NCI-H2171 (cell line): ENCODE measurements around the gene ASTL.
A peak's percentile ranks its signal among the peaks of the same experiment; 100 is the strongest.
"Not testable (repeated sequence)": the region's sequence is repeated elsewhere in the genome, so short reads cannot be mapped to it uniquely, and the experiment has no call there.

Experiments used
- DNase-seq: peaks from one replicate; lab custom pipeline; 2025; lab: John Stamatoyannopoulos, UW

Gene ASTL

DNA sequence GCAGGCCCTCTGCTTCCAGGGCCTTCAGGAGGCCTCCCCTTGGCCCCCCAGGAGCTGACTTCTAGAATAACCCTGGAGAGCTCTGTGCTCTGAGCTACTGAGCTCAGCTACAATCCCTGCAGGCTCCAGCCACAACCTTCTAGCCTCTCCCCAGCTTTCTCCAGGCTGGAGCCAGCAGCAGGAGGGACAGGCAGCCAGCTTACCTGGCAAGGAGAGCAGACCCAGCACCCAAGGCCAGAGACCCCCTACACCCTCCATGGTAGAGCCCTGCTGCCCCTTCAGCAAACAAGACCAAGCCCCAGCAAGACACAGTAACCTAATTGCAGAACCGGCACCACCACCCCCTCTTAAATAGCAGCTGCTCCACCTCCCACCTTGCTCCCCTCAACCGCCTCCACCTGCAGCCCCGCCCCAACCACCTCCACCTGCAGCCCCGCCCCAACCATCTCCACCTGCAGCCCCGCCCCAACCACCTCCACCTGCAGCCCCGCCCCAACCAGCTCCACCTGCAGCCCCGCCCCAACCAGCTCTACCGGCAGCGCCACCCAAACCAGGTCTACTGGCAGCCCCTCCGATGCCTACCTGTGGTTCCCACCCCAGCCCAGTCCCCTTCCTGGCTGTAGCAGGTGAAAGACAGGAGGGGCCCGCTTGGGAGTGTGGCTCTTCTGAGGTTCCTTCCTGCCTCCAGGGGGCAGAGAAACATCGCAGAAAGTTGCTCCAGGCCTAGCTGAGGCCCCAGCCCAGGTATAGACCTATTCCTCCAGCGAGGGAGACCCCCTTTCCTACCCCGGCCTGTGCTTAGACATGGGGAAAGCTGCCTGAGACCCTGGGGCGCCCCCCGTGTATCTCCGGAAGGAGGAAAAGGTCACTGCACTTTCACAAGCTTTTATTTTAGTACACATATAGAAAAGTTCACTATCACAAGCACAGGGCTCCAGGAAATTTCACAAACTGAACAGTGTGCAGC lies at the start of gene ASTL:
TSS of gene ASTL (minus strand) at position 324 of the 967 bp plus-strand sequence. CDS start at position 258, 66 bp downstream.
- DNase-seq: no peak

GRCh38 chr2:96186562-96186961 lies 48.3 kb upstream of the ASTL start:
- DNase-seq: no peak

GRCh38 chr2:96185516-96185915 lies 47.2 kb upstream of the ASTL start:
- no peak for DNase-seq

GRCh38 chr2:96184989-96185388 lies 46.7 kb upstream of the ASTL start:
- DNase-seq: no peak

GRCh38 chr2:96184188-96184587 lies 45.9 kb upstream of the ASTL start:
- no peak for DNase-seq

GRCh38 chr2:96181529-96181928 lies 43.2 kb upstream of the ASTL start:
- DNase-seq: no peak

DNA sequence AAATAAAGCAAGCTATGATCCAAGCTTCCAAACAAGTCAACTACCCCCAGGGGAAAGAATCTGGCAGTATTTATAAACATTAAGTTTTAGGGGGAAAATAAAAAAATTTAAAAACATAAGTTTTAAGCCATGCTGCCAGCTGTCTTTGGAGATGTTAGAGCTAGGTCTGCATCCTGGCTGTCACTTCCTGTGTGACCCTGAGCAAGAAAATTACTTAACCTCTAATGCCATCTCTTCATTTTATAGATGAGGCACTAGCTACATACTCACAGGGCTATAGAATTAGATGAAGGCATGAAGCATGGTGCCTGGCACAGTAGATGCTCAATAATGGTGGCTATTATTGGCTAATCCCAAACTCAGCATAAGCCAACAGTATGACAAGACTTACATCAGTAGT lies 42.2 kb upstream of the ASTL start:
- DNase-seq: no peak

DNA sequence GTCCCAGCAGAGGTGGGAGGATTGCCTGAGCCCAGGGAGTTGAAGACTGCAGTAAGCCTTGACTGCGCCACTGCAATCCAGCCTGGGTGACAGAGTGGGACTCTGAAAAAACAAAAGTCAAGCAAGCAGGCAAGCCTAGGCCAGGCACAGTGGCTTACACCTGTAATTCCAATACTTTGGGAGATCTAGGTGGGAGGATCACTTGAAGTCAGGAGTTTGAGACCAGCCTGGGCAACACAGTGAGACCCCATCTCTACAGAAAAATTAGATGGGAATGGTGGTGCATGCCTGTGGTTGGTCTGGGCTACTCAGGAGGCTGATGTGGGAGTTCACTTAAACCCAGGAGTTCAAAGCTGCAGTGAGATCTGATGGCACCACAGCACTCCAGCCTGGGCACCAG lies 41.7 kb upstream of the ASTL start:
- DNase-seq: no peak

GRCh38 chr2:96176661-96177060 lies 38.4 kb upstream of the ASTL start:
- DNase-seq: no peak

- no peak for DNase-seq
These were observed 37.6 kb upstream of the ASTL start for GRCh38 chr2:96175951-96176350.

DNA sequence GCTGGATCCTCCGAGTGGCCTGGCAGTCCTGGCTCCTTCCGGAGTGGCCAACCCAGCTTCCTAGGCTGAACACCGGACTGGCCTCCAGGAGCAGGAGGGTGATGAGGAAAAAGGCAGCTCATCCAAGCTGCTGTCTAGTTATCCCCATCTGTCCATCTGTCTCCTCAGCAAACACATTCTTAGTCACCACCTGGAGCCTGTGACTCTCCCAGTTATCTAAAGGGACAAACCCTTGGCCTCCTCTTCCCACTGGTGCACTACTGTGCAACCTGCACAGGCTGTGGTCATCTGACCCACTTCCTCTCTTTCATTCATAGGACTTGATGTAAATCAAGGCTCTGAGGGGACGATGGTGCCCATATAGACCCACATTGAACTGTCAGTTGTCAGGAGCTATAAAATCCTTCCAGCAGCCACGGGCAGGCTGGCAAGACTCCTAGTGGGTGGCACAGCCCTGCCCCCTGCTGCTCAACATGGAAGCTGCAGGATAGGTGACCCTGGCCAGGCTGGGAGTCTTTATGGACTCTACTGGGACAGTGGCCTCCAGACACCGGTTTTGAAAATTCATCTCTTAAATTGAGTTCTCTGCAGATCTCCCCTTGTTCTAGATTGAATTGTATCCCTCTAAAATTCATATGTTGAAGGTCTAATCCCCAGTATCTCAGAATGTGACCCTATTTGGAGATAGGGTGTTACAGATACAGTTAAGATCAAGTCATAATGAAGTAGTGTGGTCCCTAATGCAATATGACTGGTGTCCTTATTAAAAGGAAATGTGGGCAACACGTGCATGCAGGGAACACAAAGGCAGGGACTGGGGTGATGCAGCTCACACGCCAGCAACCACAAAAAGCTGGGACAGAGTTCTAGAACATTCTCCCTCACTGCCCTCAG lies 36.2 kb upstream of the ASTL start:
- peak; percentile 71 for DNase-seq

GRCh38 chr2:96171831-96172230 lies 33.5 kb upstream of the ASTL start:
- no peak for DNase-seq

GRCh38 chr2:96170626-96171025 lies 32.3 kb upstream of the ASTL start:
- DNase-seq: no peak

DNA sequence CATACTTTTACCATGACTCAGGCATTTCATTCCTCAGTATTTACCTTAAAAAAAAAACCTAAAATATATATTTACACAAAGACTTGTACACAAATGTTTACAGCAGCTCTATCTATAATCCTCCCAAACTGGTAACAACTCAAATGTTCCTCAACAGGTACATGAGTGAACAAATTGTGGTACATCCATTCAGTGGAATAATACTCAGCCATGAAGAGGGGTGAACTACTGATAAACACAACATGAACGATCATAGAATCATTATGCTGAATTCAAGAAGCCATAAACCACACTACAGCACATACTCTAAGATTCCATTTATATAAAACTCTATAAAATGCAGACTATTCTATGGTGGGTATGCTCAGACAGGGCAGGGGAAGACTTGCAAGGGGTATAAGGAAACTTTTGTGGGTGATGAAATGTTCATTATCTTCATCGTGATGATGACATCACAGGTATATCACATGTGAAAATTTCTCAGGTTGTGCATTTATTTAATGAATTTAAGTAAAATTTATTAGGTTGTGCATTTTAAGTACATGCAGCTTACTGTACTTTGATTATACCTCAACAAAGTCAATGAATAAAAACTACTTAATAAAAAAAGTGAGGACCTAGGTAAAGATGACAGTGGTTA lies 31.7 kb upstream of the ASTL start:
- no peak for DNase-seq

GRCh38 chr2:96167407-96168013 lies 29.2 kb upstream of the ASTL start:
- DNase-seq: no peak

DNA sequence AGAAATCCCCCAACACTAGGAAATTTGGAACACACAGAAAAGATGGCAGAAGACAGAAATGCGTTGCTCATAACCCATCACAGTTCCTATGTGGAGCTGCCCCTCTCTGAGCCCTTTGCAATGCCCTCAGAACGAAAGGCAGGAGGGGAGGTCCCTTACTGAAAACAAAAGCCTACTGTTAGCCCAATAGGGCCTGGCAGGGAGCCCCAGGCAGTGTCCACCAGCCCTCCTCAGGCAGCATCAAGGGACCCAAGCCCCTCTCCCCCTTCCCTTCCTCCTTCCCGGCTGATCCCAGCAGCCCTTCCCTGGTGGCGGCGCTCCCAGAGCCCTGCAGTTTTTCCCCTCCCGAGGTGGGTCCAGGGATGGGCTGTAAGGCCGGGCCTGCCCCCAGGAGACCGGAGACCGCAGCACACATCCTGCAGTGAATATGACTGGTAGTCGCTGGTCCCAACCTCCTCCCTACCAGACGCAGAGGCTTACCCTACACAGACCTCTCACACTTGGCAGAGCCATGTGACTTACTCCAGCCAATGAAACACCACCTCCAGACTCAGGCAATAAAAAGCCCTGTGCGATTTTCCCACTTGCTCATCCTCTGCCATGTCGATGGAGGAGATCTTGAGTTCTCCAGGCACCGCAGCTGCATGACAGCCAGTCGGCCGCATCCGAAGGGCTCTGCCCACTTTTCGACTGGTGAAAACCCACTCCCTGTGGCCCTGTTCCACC lies 26.3 kb upstream of the ASTL start:
- no peak for DNase-seq

GRCh38 chr2:96163768-96164429 lies 25.6 kb upstream of the ASTL start:
- no peak for DNase-seq

- no peak for DNase-seq
These were observed 25.1 kb upstream of the ASTL start for GRCh38 chr2:96163415-96163767.

GRCh38 chr2:96161898-96162297 lies 23.6 kb upstream of the ASTL start:
- no peak for DNase-seq

GRCh38 chr2:96160366-96160765 lies 22.1 kb upstream of the ASTL start:
- not testable (repeated sequence) for DNase-seq
